Epithelial cell of esophagus (primary cell): ENCODE results near the gene AFDN.

Experiments
- DNase-seq: peaks from one replicate; pipeline ENCODE4 v3.0.0; 2010; ENCODE audit warnings: low read depth
- H3K4me3 ChIP-seq: 2 replicates; pipeline ENCODE4 v1.5.1; 2011; ENCODE audit warnings: mild to moderate bottlenecking, low read length, control low read depth
- CTCF ChIP-seq: IDR thresholded peaks from 2 replicates; pipeline ENCODE4 v1.5.1; 2011; ENCODE audit warnings: low read depth, mild to moderate bottlenecking, low read length, control low read depth, inconsistent platforms; ENCODE audit not compliant: insufficient read depth; ENCODE audit errors: missing control alignments

AFDN gene

GRCh38 chr6:167817729-167818128, 9.0 kb upstream of the AFDN start:
- H3K4me3 ChIP-seq, result no peak overlapping the region
- no peak for DNase-seq
- no peak for TF ChIP-seq CTCF

GRCh38 chr6:167819576-167819975, 7.1 kb upstream of the AFDN start:
- no peak overlapping the region for H3K4me3 ChIP-seq
- TF ChIP-seq CTCF, result no peak
- no peak for DNase-seq

- no peak for TF ChIP-seq CTCF
- H3K4me3 ChIP-seq, result no peak overlapping the region
- DNase-seq, result no peak
Observed at GRCh38 chr6:167820681-167821080, 6.0 kb upstream of the AFDN start.

GRCh38 chr6:167824591-167825331, 1.9 kb upstream of the AFDN start:
- H3K4me3 ChIP-seq, result no peak overlapping the region
- no peak for DNase-seq
- TF ChIP-seq CTCF, result no peak

GRCh38 chr6:167825332-167826229, 1.1 kb upstream of the AFDN start:
- H3K4me3 ChIP-seq, result peak overlapping the region; percentile 85
- peak; percentile 77 for DNase-seq
- TF ChIP-seq CTCF, result no peak

GRCh38 chr6:167826230-167826895, 348 bp upstream of the AFDN start:
- TF ChIP-seq CTCF, result peak; percentile 27
- H3K4me3 ChIP-seq, result peak overlapping the region; percentile 85
- peak; percentile 73 for DNase-seq
